Left lung (tissue), 10 donors: ENCODE measurements around the gene ATP6V0A1. TPM values are rescaled to one million over a fixed set of nuclear protein-coding genes. Genes with fewer than 3 reads are reported as not detected.
A peak's percentile ranks its signal among the peaks of the same experiment; 100 is the strongest.

ENCODE experiments used
- ATAC-seq: fragments of 200-7000 bp; cut with Tn5 transposase; one replicate; pipeline ENCODE4 v1.9.1; 2020; ENCODE audit warnings: moderate library complexity
- DNase-seq, 4 donors: peaks; one replicate each; pipeline ENCODE4 v3.0.0-alpha.2; 2013 to 2020
- H3K27ac ChIP-seq, 2 donors: fragments of 200-600 bp; sonication (generic) in 1 of 2; one replicate each; pipeline versions ENCODE4 v1.5.0 to v1.8.0; 2020 to 2021
- H3K27me3 ChIP-seq, 2 donors: fragments of 200-600 bp; sonication (generic) in 1 of 2; one replicate each; pipeline versions ENCODE4 v1.5.0 to v1.8.0; 2020 to 2021
- H3K36me3 ChIP-seq, 2 donors: fragments of 200-600 bp; sonication (generic) in 1 of 2; one replicate each; pipeline versions ENCODE4 v1.5.0 to v1.8.0; 2020 to 2021
- H3K4me1 ChIP-seq, 2 donors: fragments of 200-600 bp; one replicate each; pipeline ENCODE4 v1.8.0; 2021
- H3K4me3 ChIP-seq, 2 donors: fragments of 200-600 bp; sonication (generic) in 1 of 2; one replicate each; pipeline versions ENCODE4 v1.5.0 to v1.8.0; 2020 to 2021; ENCODE audit warnings: mild to moderate bottlenecking in 1 of 2
- H3K9me3 ChIP-seq, 2 donors: fragments of 200-600 bp; sonication (generic) in 1 of 2; one replicate each; pipeline versions ENCODE4 v1.5.0 to v1.8.0; 2020 to 2021
- intact Hi-C, 2 donors: fragments of 100-400 bp; cut with DNase I; formaldehyde crosslinking; loops; one replicate each; pipeline versions ENCODE4 v1.11.2 to v1.14.2; 2022
- polyA plus RNA-seq, 6 donors: library from polyadenylated mRNA; unstranded; fragments of 120-200 nt; gene quantifications; one replicate each; pipeline ENCODE4 v1.2.1, GENCODE V29; 2013; ENCODE audit not compliant: insufficient read length in 6 of 6
- total RNA-seq, 2 donors: library from RNA; stranded (reverse); fragmentation: NEBNext Ultra II Directional; extraction: Animal tissue kit (Norgen Biotek cat#: 25700); gene quantifications; one replicate each; pipeline ENCODE4 v1.2.1, GENCODE V29; 2021
- TF ChIP-seq, protein P1 (sequence below), 2 donors: fragments of 200-600 bp; sonication (generic) in 1 of 2; IDR thresholded peaks; one replicate each; pipeline versions ENCODE4 v1.5.0 to v1.8.0; 2021; ENCODE audit warnings: antibody characterized with exemption in 2 of 2
- donor health status: DM: no; HTN: yes; CAD: no.
- donor health status: DM: no; HTN: no; CAD: no.

The ATP6V0A1 gene
- total and polyA plus RNA-seq, 8 donors: 46.1 to 103 (median 57.3) TPM

- Histone ChIP-seq H3K36me3 (peaks cover 0 to 22% of the 10 kb centered on the region in 2 donors), H3K27me3 (no peaks in the 10 kb centered on the region), H3K4me1 (peaks cover 10 to 39% of the 10 kb centered on the region in 2 donors), H3K4me3 (peak overlapping the region; percentile 61 to 77), H3K9me3 (no peaks in the 10 kb centered on the region), H3K27ac (peak overlapping the region; percentile 87 to 93)
- intact Hi-C loops: no loop called here
- ATAC-seq (no peak), DNase-seq (no peak)
- TF ChIP-seq, protein P1, sequence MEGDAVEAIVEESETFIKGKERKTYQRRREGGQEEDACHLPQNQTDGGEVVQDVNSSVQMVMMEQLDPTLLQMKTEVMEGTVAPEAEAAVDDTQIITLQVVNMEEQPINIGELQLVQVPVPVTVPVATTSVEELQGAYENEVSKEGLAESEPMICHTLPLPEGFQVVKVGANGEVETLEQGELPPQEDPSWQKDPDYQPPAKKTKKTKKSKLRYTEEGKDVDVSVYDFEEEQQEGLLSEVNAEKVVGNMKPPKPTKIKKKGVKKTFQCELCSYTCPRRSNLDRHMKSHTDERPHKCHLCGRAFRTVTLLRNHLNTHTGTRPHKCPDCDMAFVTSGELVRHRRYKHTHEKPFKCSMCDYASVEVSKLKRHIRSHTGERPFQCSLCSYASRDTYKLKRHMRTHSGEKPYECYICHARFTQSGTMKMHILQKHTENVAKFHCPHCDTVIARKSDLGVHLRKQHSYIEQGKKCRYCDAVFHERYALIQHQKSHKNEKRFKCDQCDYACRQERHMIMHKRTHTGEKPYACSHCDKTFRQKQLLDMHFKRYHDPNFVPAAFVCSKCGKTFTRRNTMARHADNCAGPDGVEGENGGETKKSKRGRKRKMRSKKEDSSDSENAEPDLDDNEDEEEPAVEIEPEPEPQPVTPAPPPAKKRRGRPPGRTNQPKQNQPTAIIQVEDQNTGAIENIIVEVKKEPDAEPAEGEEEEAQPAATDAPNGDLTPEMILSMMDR (IDR thresholded peaks at IDR 0.05): no peak
Measured at GRCh38 chr17:42535155-42536047, 76.7 kb downstream of the ATP6V0A1 start.

DNA sequence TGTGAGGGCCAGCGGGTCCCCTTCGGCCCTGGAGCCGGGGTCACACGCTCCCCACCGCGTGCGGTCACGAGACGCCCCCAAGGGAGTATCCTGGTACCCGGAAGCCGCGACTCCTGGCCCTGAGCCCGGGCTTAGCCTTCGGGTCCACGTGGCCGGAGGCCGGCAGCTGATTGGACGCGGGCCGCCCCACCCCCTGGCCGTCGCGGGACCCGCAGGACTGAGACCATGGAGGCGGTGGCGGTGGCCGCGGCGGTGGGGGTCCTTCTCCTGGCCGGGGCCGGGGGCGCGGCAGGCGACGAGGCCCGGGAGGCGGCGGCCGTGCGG, 77.3 kb downstream of the ATP6V0A1 start, which contains the start of gene NAGLU:
Gene NAGLU, plus strand, starts transcription at position 194 of the 324 bp plus-strand sequence. Its CDS starts 32 bp downstream, at position 226.
- peaks cover 10 to 36% of the 10 kb centered on the region in 2 donors for H3K4me1 ChIP-seq
- peak; percentile 89 for ATAC-seq
- H3K36me3 ChIP-seq: peaks cover 0 to 28% of the 10 kb centered on the region in 2 donors
- peak within 1 kb of the TSS; percentile 87 to 93 for H3K27ac ChIP-seq
- peak within 1 kb of the TSS; percentile 61 to 77 for H3K4me3 ChIP-seq
- DNase-seq: peak; percentile 93 to 99 (median 96)
- no peaks in the 10 kb centered on the region for H3K9me3 ChIP-seq
- H3K27me3 ChIP-seq: no peaks in the 10 kb centered on the region
- TF ChIP-seq, protein P1 (IDR thresholded peaks at IDR 0.05): no peak
- intact Hi-C loops: no loop called here

DNA sequence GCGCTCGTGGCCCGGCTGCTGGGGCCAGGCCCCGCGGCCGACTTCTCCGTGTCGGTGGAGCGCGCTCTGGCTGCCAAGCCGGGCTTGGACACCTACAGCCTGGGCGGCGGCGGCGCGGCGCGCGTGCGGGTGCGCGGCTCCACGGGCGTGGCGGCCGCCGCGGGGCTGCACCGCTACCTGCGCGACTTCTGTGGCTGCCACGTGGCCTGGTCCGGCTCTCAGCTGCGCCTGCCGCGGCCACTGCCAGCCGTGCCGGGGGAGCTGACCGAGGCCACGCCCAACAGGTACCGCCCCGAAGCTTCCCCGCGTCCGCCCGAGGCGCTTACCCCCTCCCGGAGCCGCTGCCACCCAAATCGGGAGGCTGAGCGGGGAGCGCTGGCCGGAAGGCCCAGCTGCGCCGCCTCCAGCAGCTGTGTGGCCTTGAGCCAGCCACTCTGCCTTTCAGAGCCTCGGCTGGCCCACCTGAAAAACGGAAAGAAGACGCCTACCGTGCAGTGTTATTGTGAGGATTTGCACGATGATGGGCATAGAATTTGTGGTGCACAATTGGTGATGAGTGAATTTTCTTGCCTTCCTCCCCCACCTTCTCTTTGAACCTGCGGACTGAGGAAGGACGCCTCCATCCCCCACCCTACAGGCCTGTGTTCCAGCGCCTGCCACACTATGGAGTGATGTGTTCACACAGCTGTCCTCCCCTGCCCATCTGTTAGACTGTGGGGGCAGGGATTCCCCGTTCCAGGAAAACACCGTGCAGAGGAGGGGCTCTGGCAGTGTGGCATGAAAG, 77.9 kb downstream of the ATP6V0A1 start:
- intact Hi-C loops: no loop called here
- Histone ChIP-seq H3K9me3 (no peaks in the 10 kb centered on the region), H3K27ac (peak overlapping the region; percentile 87 to 93), H3K4me1 (peaks cover 10 to 37% of the 10 kb centered on the region in 2 donors), H3K4me3 (peak overlapping the region; percentile 61 to 77), H3K27me3 (no peaks in the 10 kb centered on the region), H3K36me3 (peaks cover 0 to 34% of the 10 kb centered on the region in 2 donors)
- ATAC-seq: peak; percentile 82
- DNase-seq: peak; percentile 54 to 98 (median 88)
- TF ChIP-seq, protein P1 (IDR thresholded peaks at IDR 0.05): no peak

- no peak for DNase-seq
- peak overlapping the region in 1 of 2 donors; percentile 87 for H3K27ac ChIP-seq
- peaks cover 10 to 33% of the 10 kb centered on the region in 2 donors for H3K4me1 ChIP-seq
- peaks cover 0 to 41% of the 10 kb centered on the region in 2 donors for H3K36me3 ChIP-seq
- TF ChIP-seq, protein P1 (IDR thresholded peaks at IDR 0.05): no peak
- peak overlapping the region; percentile 61 to 77 for H3K4me3 ChIP-seq
- peak; percentile 3 for ATAC-seq
- H3K27me3 ChIP-seq: no peaks in the 10 kb centered on the region
- no peaks in the 10 kb centered on the region for H3K9me3 ChIP-seq
- intact Hi-C loops: no loop called here
Measured at GRCh38 chr17:42537156-42537805, 78.6 kb downstream of the ATP6V0A1 start.
